SJCRH30 (cell line): Measurements from ENCODE around the gene MAMSTR. TPM values are rescaled to one million over a fixed set of nuclear protein-coding genes. Genes with fewer than 3 reads are reported as not detected.
A peak's percentile ranks its signal among the peaks of the same experiment; 100 is the strongest.

ENCODE experiments used
- DNase-seq, 2 experiments: peaks; one replicate each; pipeline ENCODE4 v3.0.0-alpha.2; 2015 to 2020
- H3K27ac ChIP-seq: fragments of 250-450 bp; sonication (Bioruptor Pico); 2 replicates; pipeline ENCODE4 v1.5.1; 2020; ENCODE audit warnings: mild to moderate bottlenecking, moderate library complexity
- H3K27me3 ChIP-seq: fragments of 250-450 bp; sonication (Bioruptor Pico); 2 replicates; pipeline ENCODE4 v1.5.1; 2020; ENCODE audit warnings: mild to moderate bottlenecking, moderate library complexity
- H3K36me3 ChIP-seq: fragments of 250-450 bp; sonication (Bioruptor Pico); 2 replicates; pipeline ENCODE4 v1.5.1; 2020; ENCODE audit warnings: mild to moderate bottlenecking, moderate library complexity
- H3K4me1 ChIP-seq: fragments of 250-450 bp; sonication (Bioruptor Pico); 2 replicates; pipeline ENCODE4 v1.5.1; 2020; ENCODE audit warnings: mild to moderate bottlenecking, moderate library complexity
- H3K4me3 ChIP-seq: fragments of 250-450 bp; sonication (Bioruptor Pico); 2 replicates; pipeline ENCODE4 v1.5.1; 2020; ENCODE audit warnings: mild to moderate bottlenecking, moderate library complexity
- H3K9me3 ChIP-seq: fragments of 250-450 bp; sonication (Bioruptor Pico); replicated peaks from 2 replicates; pipeline ENCODE4 v1.5.1; 2020; ENCODE audit warnings: mild to moderate bottlenecking, moderate library complexity
- total RNA-seq: library from RNA; depleted of rRNA; stranded (reverse); fragments of >200 nt; shearing (Covaris generic); gene quantifications from 2 replicates; pipeline ENCODE4 v1.2.3, GENCODE V29; 2014

Gene MAMSTR
- total RNA-seq, 1 experiment from 2014 or later: 24.5 TPM

DNA sequence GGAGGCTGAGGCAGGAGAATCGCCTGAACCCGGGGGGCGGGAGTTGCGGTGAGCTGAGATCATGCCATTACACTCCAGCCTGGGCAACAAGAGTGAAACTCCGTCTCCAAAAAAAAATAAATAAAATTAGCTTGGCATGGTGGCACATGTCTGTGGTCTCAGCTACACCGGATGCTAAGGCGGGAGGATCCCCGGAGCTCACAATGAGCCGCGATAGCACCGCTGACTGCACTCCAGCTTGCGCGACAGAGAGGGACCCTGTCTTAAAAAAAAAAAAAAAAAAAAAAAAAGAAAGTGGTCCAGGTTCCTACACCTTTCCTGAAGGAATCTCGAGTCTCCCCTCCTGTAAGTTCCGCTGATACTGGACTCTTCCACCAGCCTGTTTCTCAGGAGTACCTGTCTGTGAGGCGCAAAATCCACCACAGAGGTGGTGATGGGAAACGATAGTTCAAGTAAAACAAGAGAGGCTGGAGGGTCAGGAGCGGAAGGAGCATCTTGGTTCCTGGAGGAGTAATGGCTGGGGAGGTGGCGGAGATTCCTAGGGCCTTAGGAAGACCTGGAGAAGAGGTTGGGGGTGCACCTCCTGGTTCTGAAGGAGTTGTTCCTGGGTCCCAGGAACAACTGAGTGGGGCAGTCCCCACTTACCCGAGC, 32.4 kb upstream of the MAMSTR start:
- Histone ChIP-seq H3K9me3 (no peaks in the 10 kb centered on the region), H3K27me3 (no peaks in the 10 kb centered on the region), H3K4me3 (no peak overlapping the region), H3K36me3 (no peaks in the 10 kb centered on the region), H3K4me1 (no peaks in the 10 kb centered on the region), H3K27ac (no peak overlapping the region)
- no peak for DNase-seq

DNA sequence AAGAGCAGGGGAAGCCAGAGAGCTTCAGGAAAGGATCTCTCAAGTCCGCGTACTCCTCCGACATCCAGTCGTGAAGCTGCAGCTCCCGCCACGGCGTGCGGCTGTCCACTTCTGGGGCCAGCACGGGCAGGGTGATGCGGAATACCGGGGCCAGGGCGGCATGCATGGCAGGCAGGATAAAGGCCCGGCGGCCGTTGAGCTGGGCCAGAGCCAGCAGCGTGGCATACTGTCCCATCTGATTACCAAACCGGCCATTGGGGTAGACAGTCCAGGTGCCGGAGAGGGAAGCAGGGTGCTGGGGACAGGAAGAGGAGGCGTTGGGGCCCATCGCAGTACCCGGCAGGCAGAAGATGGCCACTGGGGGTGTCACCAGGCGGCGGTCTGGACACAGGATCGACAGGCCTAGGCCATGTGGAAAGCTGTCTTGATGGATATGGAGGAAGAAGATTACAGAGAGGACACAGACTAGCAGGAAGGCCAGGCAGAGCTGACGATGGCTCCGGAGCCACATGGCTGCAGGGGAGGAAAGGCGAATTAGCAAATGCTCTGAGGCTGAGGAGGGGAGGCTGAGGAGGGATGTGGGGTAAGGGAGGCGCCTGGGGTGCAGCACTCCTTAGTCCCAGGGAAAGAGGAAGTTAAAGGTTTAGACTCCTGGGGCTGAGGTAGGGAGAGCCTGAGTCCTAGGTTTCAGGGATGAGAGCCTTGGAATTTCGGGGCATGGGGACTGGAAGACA, 31.4 kb upstream of the MAMSTR start:
- Histone ChIP-seq H3K9me3 (no peaks in the 10 kb centered on the region), H3K27me3 (no peaks in the 10 kb centered on the region), H3K4me1 (no peaks in the 10 kb centered on the region), H3K36me3 (no peaks in the 10 kb centered on the region), H3K4me3 (no peak overlapping the region), H3K27ac (no peak overlapping the region)
- no peak for DNase-seq

DNA sequence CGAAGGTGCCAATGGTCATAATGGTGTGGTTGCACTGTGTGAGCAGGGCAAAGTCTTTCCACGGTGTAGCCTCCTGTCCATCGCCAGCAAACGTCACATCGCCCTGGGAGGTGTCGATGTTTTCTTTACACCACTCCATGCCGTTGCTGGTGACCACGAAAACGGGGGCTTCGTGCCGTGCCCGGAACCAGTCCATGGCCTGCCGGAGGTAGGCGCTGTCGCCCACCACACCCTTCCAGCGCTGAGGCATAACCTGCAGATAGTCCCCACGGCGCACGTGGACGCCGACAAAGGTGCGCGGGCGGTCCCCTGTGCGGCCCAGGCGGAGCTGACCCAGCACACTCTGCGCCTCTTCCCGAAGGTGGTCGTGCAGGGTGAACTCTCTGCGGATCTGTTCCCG, 30.8 kb upstream of the MAMSTR start:
- Histone ChIP-seq H3K27ac (no peak overlapping the region), H3K9me3 (no peaks in the 10 kb centered on the region), H3K27me3 (no peaks in the 10 kb centered on the region), H3K36me3 (no peaks in the 10 kb centered on the region), H3K4me1 (no peaks in the 10 kb centered on the region), H3K4me3 (no peak overlapping the region)
- no peak for DNase-seq

DNA sequence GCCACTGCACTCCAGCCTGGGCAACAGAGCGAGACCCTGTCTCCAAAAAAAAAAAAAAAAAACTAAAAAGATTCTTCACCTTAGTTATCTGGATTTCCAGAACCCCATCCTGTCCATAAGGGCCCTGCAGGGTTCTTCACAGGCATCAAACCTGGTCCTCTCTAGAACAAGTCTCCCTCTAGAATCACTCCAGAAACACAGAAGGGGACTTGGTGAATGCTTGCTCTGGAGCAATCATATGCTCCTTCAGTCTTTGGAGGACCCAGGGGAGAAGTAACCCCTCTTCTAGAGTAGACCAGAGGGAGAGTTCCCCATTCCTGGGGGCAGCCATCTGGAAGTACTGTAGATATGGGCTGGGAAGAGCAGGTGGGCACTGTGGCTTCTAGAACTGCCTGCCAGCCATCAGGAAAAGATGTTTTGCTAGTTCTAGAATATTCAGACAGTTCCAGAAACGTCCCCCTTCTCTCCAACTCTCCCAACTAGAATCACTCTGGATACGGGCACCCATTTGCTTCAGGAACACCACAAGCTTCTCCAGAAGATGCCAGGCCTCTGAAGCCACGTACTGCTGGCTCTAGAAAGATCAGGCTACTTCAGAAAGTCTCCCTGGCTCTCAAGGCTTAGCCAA, 30.2 kb upstream of the MAMSTR start:
- Histone ChIP-seq H3K36me3 (no peaks in the 10 kb centered on the region), H3K27ac (no peak overlapping the region), H3K9me3 (no peaks in the 10 kb centered on the region), H3K27me3 (no peaks in the 10 kb centered on the region), H3K4me1 (no peaks in the 10 kb centered on the region), H3K4me3 (no peak overlapping the region)
- no peak for DNase-seq

DNA sequence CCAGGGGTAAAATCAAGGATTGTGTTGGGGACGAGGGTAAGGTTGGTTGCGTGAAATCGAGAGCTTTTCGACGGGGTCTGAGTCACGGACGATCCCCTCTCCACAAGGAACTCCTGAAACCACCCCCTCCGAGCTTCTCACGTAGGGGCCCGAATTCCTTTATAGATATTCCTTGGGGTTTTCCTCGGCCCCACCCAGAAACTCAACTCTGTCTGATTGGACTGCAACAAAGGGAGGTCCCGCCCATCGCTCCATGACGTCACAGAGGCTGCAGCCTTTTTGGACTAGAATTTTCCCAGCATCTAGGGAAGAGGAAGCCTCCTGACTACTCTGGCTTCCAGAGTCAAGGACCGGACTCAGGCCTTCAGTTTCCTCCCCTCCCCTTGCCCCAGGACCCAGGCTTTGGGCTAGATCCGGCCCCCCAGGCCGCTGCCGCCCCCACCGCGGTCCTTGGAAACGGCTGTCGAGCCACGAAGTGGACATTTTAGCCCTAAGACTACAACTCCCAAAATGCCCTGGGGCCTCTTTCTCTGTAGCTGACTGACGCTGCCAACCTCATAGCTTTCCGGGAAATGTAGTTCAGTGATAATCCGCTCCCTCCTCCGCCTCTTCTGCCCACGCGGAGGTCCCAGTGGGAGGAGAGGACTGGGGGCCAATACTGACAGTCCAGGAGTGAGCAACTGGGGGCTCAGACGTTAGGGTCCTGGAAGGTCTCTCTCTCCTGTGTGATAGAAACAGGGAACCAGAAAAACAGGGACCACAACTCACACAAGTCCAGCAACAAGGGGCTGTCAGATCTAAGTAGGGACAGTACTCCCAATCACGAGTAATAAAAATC, 27.4 kb upstream of the MAMSTR start, which contains the start of gene IZUMO1:
Gene IZUMO1 (minus strand): TSS at position 172 of the 838 bp plus-strand sequence. CDS start 1,050 bp downstream, outside the sequence.
- H3K9me3 ChIP-seq: no peaks in the 10 kb centered on the region
- no peaks in the 10 kb centered on the region for H3K4me1 ChIP-seq
- H3K4me3 ChIP-seq: peak within 1 kb of the TSS; percentile 68
- H3K27me3 ChIP-seq: no peaks in the 10 kb centered on the region
- peak; percentile 93 to 97 for DNase-seq
- H3K27ac ChIP-seq: peak within 1 kb of the TSS; percentile 76
- no peaks in the 10 kb centered on the region for H3K36me3 ChIP-seq

DNA sequence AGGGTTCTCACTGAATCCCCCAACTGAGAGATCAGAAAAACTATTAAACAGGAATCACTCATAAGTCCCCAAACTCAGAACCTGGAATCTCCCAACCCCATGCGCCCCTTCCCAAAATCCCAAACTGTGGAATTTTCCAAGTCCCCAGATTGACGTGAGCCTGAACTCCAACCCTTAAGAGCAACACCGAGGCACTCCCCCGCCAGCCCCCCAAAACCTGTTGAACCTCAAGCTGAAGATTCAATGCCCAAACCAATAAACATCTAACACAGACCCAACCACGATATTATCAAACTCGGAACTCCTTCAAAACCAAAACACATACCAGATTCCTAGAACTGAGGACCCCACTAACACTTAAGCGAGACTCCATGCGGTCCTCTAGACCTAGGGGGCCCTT, 26.6 kb upstream of the MAMSTR start:
- no peaks in the 10 kb centered on the region for H3K36me3 ChIP-seq
- H3K4me1 ChIP-seq: no peaks in the 10 kb centered on the region
- H3K27me3 ChIP-seq: no peaks in the 10 kb centered on the region
- DNase-seq: no peak
- no peaks in the 10 kb centered on the region for H3K9me3 ChIP-seq
- peak overlapping the region; percentile 68 for H3K4me3 ChIP-seq
- H3K27ac ChIP-seq: peak overlapping the region; percentile 76

DNA sequence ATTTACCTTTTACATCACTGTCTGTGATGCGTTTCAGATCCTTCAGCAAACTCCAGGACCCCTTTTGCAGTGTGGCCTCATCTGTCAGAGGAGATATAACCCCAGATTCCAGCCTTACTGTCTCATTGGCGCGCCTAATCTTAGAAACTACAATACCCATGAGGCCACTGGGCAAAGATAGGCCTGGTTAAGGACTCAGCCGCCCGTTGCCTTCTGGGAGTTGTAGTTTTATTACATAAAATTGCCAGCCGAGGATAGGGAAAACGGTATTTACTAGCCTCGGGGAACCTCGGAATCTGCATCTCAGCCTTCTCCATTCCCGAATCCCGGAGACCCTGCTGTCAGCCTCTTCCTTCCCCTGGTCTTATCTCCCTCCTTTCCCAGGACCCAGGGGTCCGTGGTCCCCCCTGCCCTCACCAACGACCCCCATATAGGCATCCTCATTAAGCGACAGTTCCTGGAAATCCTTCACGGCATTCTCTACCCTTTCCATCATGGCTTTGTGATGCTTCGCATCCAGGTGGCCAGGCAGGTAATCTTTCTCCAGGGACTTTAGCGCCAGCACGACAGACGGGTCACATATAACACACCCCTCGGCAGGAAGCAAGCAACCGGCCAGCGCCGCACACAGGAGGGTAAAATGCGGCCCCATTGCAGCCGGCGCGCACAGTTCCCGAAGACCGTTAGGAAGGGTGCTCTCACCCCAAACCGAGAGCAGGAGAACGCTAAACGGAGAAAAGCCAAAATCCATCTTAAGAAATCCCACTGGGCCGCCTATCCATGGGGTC, 25.9 kb upstream of the MAMSTR start:
- no peak overlapping the region for H3K27ac ChIP-seq
- no peaks in the 10 kb centered on the region for H3K4me1 ChIP-seq
- no peaks in the 10 kb centered on the region for H3K9me3 ChIP-seq
- no peaks in the 10 kb centered on the region for H3K36me3 ChIP-seq
- H3K27me3 ChIP-seq: no peaks in the 10 kb centered on the region
- DNase-seq: peak; percentile 66 to 76
- H3K4me3 ChIP-seq: no peak overlapping the region

DNA sequence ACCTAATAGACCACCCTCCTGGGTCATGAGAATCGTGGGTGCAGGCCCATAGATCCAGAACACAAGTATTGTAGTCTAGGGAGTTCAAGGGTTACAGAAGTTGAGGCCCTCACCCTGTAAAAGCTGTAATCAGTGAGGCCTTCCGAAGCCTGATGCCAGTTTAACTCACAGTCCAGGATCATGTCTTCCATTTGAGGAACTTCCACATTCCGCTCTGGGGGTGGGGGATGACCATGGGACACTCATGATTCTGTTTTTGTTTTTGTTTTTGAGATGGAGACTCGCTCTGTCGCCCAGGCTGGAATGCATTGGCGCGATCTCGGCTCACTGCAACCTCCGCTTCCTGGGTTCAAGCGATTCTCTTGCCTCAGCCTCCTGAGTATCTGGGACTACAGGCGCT, 22.6 kb upstream of the MAMSTR start:
- Histone ChIP-seq H3K36me3 (no peaks in the 10 kb centered on the region), H3K27ac (no peak overlapping the region), H3K9me3 (no peaks in the 10 kb centered on the region), H3K4me1 (peaks cover 5% of the 10 kb centered on the region; the same call in 1 of the 2 replicates), H3K4me3 (no peak overlapping the region), H3K27me3 (no peaks in the 10 kb centered on the region)
- DNase-seq: no peak

DNA sequence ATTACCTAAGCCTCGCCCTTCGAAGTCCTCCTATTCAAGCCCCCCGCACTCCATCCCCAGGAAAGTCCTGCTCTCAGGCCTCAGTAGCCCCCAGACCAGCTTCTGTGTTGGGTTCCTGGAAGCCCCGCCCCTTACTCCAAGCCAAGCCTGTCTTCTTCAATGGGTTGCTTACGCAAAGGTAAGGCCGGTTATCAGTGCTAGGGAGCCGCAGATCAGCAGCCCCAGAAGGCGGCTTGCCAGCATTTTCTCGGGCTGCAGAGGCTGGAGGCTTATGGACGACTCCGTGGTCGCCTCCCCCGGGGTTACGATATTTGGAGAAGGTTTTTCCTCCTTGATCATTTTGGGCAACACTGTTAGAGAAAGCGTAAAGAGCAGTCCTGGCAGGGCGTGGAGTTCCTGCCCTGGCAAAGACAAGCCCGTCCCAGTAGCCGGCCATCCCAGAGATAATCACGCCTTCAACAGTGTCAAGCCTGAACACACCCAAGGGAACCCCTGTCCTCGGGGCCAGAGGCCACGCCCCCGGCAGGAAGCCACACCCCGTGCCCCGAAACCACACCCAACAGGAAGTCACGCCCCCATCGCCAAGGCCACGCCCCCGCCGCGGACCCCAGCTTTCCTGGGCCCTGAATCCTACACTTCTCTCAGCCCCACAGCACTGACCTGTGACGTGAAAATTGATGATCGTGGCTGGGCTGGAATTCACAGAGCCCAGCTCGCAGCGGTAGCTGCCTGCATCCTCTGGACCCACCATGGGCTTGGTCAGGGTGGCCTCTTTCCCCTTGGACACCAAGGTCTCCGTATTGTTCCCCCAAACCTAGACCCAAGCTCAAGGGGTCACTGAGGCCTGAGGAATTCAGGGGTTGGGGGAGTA, 21.8 kb upstream of the MAMSTR start:
- DNase-seq: peak; percentile 24 to 48
- no peaks in the 10 kb centered on the region for H3K36me3 ChIP-seq
- H3K27ac ChIP-seq: no peak overlapping the region
- peaks cover 5% of the 10 kb centered on the region; the same call in 1 of the 2 replicates for H3K4me1 ChIP-seq
- no peaks in the 10 kb centered on the region for H3K9me3 ChIP-seq
- no peak overlapping the region for H3K4me3 ChIP-seq
- no peaks in the 10 kb centered on the region for H3K27me3 ChIP-seq

DNA sequence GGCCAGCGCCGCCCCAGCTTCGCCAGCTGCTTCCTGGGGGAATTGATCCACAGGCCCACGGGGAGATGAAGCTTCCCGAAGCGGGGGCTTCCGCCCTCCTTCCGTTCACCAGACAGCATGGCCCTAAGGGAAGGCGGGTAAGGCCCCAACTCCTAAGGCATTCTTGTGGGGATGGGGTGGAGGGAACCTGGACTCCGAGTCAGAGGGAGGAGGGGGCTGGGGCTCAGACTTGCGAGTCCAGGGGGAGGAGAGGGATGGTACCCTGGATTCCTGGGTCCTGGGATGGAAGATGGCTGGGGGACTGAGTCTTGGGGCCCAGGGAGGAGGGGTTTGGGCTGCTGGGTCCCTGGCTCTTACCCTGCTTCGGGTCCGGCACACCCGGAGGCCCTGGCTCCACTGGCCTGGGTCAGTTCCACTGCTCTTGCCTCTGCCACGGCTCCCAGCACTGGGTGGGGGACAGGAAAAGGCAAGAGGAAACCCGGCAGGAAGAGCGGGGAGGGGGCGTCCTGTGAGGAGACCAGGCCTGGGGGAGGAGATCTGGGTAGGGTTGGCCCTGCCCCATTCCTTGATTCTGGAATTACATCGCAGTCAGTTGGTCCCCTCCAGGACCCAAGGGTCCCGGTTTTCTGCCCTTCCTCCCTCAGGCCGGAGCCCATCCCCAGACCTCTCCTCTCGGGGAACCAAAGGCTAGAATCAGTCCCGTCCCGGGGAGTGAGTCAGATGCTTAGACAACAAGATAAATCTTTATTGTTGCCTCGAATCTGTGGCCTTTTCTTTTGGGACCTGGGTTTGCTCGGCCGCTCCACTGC, 20.8 kb upstream of the MAMSTR start, which contains the start of gene RASIP1:
Gene RASIP1 (minus strand): TSS at position 447 of the 809 bp plus-strand sequence. CDS start 328 bp downstream, at position 119.
- peaks cover 5% of the 10 kb centered on the region; the same call in 1 of the 2 replicates for H3K4me1 ChIP-seq
- no peaks in the 10 kb centered on the region for H3K27me3 ChIP-seq
- no peaks in the 10 kb centered on the region for H3K9me3 ChIP-seq
- no peak within 1 kb of the TSS for H3K4me3 ChIP-seq
- H3K27ac ChIP-seq: no peak within 1 kb of the TSS
- H3K36me3 ChIP-seq: no peaks in the 10 kb centered on the region
- no peak for DNase-seq

DNA sequence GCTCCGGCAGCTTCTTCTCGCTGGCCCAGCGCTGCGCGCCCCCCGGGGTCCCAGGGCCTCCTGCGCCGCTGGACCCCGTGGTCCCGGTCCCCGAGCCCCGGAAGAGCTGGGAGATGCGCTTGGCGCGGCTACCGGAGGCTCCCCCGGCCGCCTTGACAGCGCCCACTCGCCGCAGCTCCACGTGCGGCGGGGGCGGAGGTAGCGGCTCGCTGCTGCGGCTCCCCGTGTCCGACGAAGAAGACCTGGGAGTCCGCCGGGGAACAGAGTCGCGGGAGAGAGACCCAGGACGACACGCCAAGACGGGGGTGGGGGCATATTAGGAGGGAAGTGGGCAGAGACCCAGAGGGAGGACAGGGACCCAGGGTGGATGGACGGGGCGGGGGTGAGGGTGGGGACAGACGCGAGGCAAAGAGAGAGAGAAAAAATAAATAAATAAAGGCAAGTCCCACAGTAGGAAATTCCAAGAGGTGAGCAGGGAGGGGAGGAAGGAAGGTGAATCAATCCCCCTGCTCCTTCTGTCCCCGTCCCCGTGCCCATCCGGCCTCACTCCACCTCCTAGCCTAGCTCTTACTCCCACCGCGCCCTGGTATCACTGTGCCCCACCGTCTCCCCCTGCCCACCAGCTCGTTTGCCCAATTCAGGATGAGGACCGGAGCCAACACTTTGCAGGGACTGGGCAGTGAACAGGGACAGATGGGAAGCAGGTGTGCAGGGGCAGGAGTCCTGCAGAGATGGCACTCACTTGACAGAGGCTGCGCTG, 20.1 kb upstream of the MAMSTR start:
- no peaks in the 10 kb centered on the region for H3K27me3 ChIP-seq
- H3K27ac ChIP-seq: no peak overlapping the region
- peaks cover 5% of the 10 kb centered on the region; the same call in 1 of the 2 replicates for H3K4me1 ChIP-seq
- no peaks in the 10 kb centered on the region for H3K9me3 ChIP-seq
- no peak for DNase-seq
- H3K36me3 ChIP-seq: no peaks in the 10 kb centered on the region
- no peak overlapping the region for H3K4me3 ChIP-seq
